Stimulated activated memory B cell treated with anti-CD40 and anti-IgM and Interleukin-4, amounts not matched to agents 10 μg/mL and 1 μg/mL and 100 μg/mL, for 72 hours (primary cell): ENCODE results near the gene ZFHX3.
A peak's percentile ranks its signal among the peaks of the same experiment; 100 is the strongest.
"Not testable (repeated sequence)": the region's sequence is repeated elsewhere in the genome, so short reads cannot be mapped to it uniquely, and the experiment has no call there.

Source experiments
- ATAC-seq: fragments of 150-1000 bp; cut with Tn5 transposase; 2 replicates; pipeline ENCODE4 v1.10.0; 2021
- H3K27ac Mint-ChIP-seq: one replicate; pipeline ENCODE4 v1.8.0; 2022; ENCODE audit warnings: mild to moderate bottlenecking, mixed read lengths
- H3K27me3 Mint-ChIP-seq: one replicate; pipeline ENCODE4 v1.8.0; 2022; ENCODE audit warnings: mixed read lengths
- H3K36me3 Mint-ChIP-seq: one replicate; pipeline ENCODE4 v1.8.0; 2022; ENCODE audit warnings: mixed read lengths
- H3K4me1 Mint-ChIP-seq: one replicate; pipeline ENCODE4 v1.8.0; 2022; ENCODE audit warnings: mixed read lengths
- H3K4me3 Mint-ChIP-seq: one replicate; pipeline ENCODE4 v1.8.0; 2022; ENCODE audit warnings: mild to moderate bottlenecking, moderate library complexity, mixed read lengths
- H3K9me3 Mint-ChIP-seq: one replicate; pipeline ENCODE4 v1.8.0; 2022; ENCODE audit warnings: mixed read lengths

Gene ZFHX3

DNA sequence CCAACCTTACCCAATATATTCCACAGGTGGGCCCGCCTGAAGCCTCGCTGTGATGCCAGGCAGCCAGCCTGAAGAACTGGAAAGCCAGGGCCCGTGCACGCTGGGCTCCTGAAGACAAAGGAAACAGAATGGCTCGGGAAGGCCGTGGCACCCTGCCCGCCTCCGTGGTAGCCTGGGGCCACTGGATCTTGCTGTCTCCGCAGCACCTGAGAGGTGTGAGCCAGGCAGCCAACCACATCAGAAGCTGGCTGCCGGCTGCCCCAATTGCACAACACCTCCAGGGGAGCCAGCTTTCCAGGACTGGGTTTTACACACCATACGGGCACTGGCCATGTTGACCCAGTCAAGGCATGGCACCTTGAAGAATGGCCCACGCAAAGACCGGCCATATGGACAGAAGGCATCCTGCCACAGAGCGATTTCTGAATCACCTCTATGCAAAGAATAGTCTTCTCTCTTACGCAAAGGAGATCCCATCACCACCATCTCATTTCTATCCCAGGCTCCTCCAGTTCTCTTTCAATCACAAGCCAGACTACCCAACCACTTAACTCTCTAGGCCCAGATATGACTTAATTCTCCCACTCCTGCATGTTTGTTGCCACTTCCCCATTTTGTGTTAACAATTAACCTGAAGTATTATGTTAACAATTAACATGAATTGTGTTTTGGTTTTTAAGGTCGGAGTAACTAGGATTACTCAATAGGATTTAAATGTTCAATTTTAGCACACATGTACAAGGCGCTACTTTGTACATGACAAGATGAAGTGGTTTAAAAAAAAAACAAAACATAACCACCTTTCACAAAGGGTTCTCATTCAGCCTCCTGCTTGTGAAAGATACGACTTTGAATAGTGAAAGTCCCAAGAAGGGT lies 32.1 kb downstream of the ZFHX3 start:
- Mint-ChIP-seq H3K27ac (peak overlapping the region; percentile 1), H3K36me3 (no peaks in the 10 kb centered on the region), H3K4me1 (peaks cover 31% of the 10 kb centered on the region), H3K27me3 (no peaks in the 10 kb centered on the region), H3K9me3 (no peaks in the 10 kb centered on the region), H3K4me3 (no peak overlapping the region)
- ATAC-seq = peak; percentile 78

DNA sequence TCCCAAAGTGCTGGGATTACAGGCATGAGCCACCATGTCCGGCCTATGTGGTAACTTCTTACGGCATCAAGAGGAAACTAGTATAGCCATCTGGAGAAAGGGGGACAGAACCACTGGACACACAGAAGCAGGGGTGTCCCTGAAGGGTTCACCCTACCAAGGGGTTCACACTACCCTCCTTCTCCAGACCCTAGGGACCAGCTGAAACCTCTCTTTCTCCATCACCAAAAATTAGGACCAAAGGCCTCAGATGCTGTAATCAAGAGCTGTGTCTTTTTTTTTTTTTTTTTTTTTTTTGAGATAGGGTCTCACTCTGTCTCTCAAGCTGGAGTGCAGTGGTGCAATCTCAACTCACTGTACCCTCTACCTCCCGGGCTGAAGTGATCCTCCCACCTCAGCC lies 33.2 kb downstream of the ZFHX3 start:
- Mint-ChIP-seq H3K9me3 (no peaks in the 10 kb centered on the region), H3K36me3 (no peaks in the 10 kb centered on the region), H3K27me3 (no peaks in the 10 kb centered on the region), H3K4me1 (peaks cover 36% of the 10 kb centered on the region), H3K27ac (no peak overlapping the region), H3K4me3 (no peak overlapping the region)
- no peak for ATAC-seq

- no peaks in the 10 kb centered on the region for H3K36me3 Mint-ChIP-seq
- H3K9me3 Mint-ChIP-seq = no peaks in the 10 kb centered on the region
- H3K27ac Mint-ChIP-seq = no peak overlapping the region
- no peaks in the 10 kb centered on the region for H3K27me3 Mint-ChIP-seq
- H3K4me1 Mint-ChIP-seq = peaks cover 31% of the 10 kb centered on the region
- ATAC-seq = no peak
- no peak overlapping the region for H3K4me3 Mint-ChIP-seq
Measured at GRCh38 chr16:73013974-73014373, 34.0 kb downstream of the ZFHX3 start.

- Mint-ChIP-seq H3K4me3 (no peak overlapping the region), H3K27me3 (no peaks in the 10 kb centered on the region), H3K36me3 (no peaks in the 10 kb centered on the region), H3K9me3 (no peaks in the 10 kb centered on the region), H3K4me1 (peaks cover 25% of the 10 kb centered on the region), H3K27ac (no peak overlapping the region)
- ATAC-seq = no peak
Measured at GRCh38 chr16:73012341-73012740, 35.6 kb downstream of the ZFHX3 start.

- H3K27me3 Mint-ChIP-seq = no peaks in the 10 kb centered on the region
- no peaks in the 10 kb centered on the region for H3K36me3 Mint-ChIP-seq
- no peaks in the 10 kb centered on the region for H3K9me3 Mint-ChIP-seq
- ATAC-seq = no peak
- H3K27ac Mint-ChIP-seq = no peak overlapping the region
- peaks cover 20% of the 10 kb centered on the region for H3K4me1 Mint-ChIP-seq
- H3K4me3 Mint-ChIP-seq = no peak overlapping the region
Measured at GRCh38 chr16:73011926-73012325, 36.0 kb downstream of the ZFHX3 start.

- no peak overlapping the region for H3K27ac Mint-ChIP-seq
- H3K4me3 Mint-ChIP-seq = no peak overlapping the region
- no peak for ATAC-seq
- H3K9me3 Mint-ChIP-seq = no peaks in the 10 kb centered on the region
- peaks cover 7% of the 10 kb centered on the region for H3K4me1 Mint-ChIP-seq
- H3K27me3 Mint-ChIP-seq = no peaks in the 10 kb centered on the region
- H3K36me3 Mint-ChIP-seq = no peaks in the 10 kb centered on the region
Measured at GRCh38 chr16:73010150-73010676, 37.7 kb downstream of the ZFHX3 start.

GRCh38 chr16:73009710-73010109 lies 38.2 kb downstream of the ZFHX3 start:
- not testable (repeated sequence) for H3K4me3 Mint-ChIP-seq, H3K27ac Mint-ChIP-seq, H3K4me1 Mint-ChIP-seq, ATAC-seq, H3K9me3 Mint-ChIP-seq, H3K36me3 Mint-ChIP-seq, H3K27me3 Mint-ChIP-seq

- H3K27me3 Mint-ChIP-seq = no peaks in the 10 kb centered on the region
- no peaks in the 10 kb centered on the region for H3K9me3 Mint-ChIP-seq
- H3K36me3 Mint-ChIP-seq = peaks cover 9% of the 10 kb centered on the region
- ATAC-seq = no peak
- H3K27ac Mint-ChIP-seq = no peak overlapping the region
- no peak overlapping the region for H3K4me3 Mint-ChIP-seq
- peaks cover 7% of the 10 kb centered on the region for H3K4me1 Mint-ChIP-seq
Measured at GRCh38 chr16:73006026-73006425, 41.9 kb downstream of the ZFHX3 start.

DNA sequence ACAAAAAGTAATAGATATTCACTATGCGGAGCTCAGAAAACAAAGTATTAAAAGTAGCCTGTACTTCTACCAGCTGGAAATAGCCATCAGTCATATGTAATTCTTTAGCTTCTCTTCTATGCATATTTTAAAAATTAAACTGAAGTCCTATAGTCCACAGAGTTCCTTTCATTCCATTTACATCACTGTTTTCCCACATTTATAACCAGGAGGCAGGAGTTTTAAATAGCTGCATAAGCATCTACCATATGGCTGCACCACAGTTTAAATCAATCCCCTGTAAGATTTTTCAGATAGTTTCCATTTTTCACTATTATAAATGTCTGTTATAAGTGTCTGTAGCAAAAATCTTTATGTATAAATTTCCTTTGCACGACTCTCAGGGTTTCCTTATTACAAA lies 45.1 kb downstream of the ZFHX3 start:
- Mint-ChIP-seq H3K27me3 (no peaks in the 10 kb centered on the region), H3K4me1 (peaks cover under 1% of the 10 kb centered on the region), H3K4me3 (no peak overlapping the region), H3K36me3 (peaks cover 22% of the 10 kb centered on the region), H3K9me3 (no peaks in the 10 kb centered on the region), H3K27ac (no peak overlapping the region)
- ATAC-seq = no peak

- H3K36me3 Mint-ChIP-seq = peaks cover 22% of the 10 kb centered on the region
- no peaks in the 10 kb centered on the region for H3K9me3 Mint-ChIP-seq
- H3K27me3 Mint-ChIP-seq = no peaks in the 10 kb centered on the region
- peaks cover 6% of the 10 kb centered on the region for H3K4me1 Mint-ChIP-seq
- no peak overlapping the region for H3K4me3 Mint-ChIP-seq
- ATAC-seq = no peak
- H3K27ac Mint-ChIP-seq = no peak overlapping the region
Measured at GRCh38 chr16:73000907-73001521, 46.9 kb downstream of the ZFHX3 start.

DNA sequence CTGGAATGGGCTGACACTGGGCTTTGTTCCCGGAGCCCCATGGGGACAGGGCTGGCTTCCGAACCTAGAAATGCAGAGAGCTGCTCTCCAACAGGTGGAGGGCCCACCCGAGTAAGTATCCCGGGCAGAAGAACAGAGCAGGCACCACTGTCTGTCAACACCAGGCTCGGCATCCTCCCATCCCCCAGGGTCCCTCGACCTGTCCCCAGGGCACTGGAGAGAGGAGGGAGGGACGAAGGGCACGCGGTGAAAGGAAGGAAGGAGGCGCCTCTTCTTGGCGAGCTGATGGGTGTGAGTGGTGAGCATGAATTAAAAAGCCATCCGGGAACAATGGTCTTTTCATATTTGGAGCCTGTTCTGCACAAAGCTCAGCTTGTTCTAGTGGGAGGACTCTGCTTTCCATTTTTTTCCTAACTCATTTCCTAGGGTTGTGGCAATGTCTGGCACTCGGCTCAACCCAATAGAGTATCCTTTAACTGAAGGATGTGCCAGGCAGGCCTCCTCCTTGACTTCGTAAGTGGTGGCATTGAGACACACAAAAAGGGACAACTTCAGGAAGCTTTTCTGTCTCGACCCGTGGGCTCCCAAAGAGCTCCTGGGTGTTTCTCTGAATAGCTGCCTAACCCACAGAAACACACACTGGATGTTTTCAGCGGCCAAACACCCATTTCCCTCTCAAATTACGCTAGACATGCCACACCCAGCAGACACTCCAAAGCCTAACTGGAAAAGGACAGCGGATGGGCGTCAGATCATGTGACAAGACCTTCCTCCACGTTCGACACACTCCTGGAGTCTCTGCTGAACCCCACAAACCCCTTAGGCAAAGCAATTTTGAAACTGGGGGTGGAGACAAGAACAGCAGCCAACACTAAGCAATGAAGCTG lies 47.7 kb downstream of the ZFHX3 start:
- peaks cover 22% of the 10 kb centered on the region for H3K36me3 Mint-ChIP-seq
- no peaks in the 10 kb centered on the region for H3K9me3 Mint-ChIP-seq

GRCh38 chr16:72999541-73000019 lies 48.3 kb downstream of the ZFHX3 start:
- H3K4me1 Mint-ChIP-seq = peaks cover 11% of the 10 kb centered on the region

More for the DNA sequence above, 47.7 kb downstream of the ZFHX3 start:
- no peak overlapping the region for H3K27ac Mint-ChIP-seq
- H3K4me1 Mint-ChIP-seq = peaks cover 10% of the 10 kb centered on the region
- ATAC-seq = no peak
- no peak overlapping the region for H3K4me3 Mint-ChIP-seq
- H3K27me3 Mint-ChIP-seq = no peaks in the 10 kb centered on the region

GRCh38 chr16:72997141-72997542 lies 50.8 kb downstream of the ZFHX3 start:
- no peaks in the 10 kb centered on the region for H3K27me3 Mint-ChIP-seq
- H3K4me1 Mint-ChIP-seq = peaks cover 11% of the 10 kb centered on the region
- H3K36me3 Mint-ChIP-seq = peaks cover 16% of the 10 kb centered on the region
- no peak overlapping the region for H3K27ac Mint-ChIP-seq
- no peaks in the 10 kb centered on the region for H3K9me3 Mint-ChIP-seq
- no peak for ATAC-seq
- H3K4me3 Mint-ChIP-seq = no peak overlapping the region

More at GRCh38 chr16:72999541-73000019, 48.3 kb downstream of the ZFHX3 start:
- ATAC-seq = no peak
- Mint-ChIP-seq H3K36me3 (peaks cover 18% of the 10 kb centered on the region), H3K9me3 (no peaks in the 10 kb centered on the region), H3K27ac (no peak overlapping the region), H3K27me3 (no peaks in the 10 kb centered on the region), H3K4me3 (no peak overlapping the region)

- Mint-ChIP-seq H3K9me3 (no peaks in the 10 kb centered on the region), H3K36me3 (peaks cover 16% of the 10 kb centered on the region), H3K4me1 (peaks cover 11% of the 10 kb centered on the region), H3K27me3 (no peaks in the 10 kb centered on the region), H3K27ac (no peak overlapping the region), H3K4me3 (no peak overlapping the region)
- no peak for ATAC-seq
Measured at GRCh38 chr16:72996291-72997062, 51.5 kb downstream of the ZFHX3 start.
